ENCODE results near the gene ANKRD23. TPM values are rescaled to one million over a fixed set of nuclear protein-coding genes. Genes with fewer than 3 reads are reported as not detected.
"Not testable (repeated sequence)": the region's sequence is repeated elsewhere in the genome, so short reads cannot be mapped to it uniquely, and the experiment has no call there.

ANKRD23 gene
- total RNA-seq, 1 donor from 2014 or later, result 6.9 TPM

DNA sequence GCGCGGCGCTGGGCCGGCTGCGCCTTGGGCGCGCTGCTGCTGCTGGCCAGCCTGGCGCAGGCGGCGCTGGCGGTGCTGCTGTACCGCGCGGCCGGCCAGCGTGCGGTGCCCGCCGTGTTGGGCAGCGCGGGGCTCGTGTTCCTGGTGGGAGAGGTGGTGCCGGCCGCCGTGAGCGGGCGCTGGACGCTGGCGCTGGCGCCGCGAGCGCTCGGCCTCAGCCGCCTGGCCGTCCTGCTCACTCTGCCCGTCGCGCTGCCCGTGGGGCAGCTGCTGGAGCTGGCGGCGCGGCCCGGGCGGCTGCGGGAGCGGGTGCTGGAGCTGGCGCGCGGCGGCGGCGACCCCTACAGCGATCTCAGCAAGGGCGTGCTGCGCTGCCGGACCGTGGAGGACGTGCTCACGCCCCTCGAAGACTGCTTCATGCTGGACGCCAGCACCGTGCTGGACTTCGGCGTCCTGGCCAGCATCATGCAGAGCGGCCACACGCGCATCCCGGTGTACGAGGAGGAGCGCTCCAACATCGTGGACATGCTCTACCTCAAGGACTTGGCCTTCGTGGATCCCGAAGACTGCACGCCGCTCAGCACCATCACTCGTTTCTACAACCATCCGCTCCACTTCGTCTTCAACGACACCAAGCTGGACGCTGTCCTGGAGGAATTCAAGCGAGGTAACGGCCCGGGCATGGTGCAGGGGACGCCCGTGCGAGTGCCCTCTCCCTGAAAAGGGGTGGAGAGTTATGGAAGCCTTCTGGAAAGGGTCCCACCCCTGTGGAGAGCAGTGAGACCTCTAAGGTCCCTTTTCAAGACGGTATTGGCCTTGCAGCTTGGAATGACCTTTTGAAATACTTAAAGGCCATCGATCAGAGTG lies 26.8 kb downstream of the ANKRD23 start:
- no peak for DNase-seq (ENCODE audit: low spot score)

GRCh38 chr2:96816127-96816835 lies 27.5 kb downstream of the ANKRD23 start, which contains the start of gene CNNM3:
Gene CNNM3 (plus strand): TSS chr2:96816268. CDS start chr2:96816278, 10 bp downstream.
- DNase-seq (ENCODE audit: low spot score), result peak; percentile 95

DNA sequence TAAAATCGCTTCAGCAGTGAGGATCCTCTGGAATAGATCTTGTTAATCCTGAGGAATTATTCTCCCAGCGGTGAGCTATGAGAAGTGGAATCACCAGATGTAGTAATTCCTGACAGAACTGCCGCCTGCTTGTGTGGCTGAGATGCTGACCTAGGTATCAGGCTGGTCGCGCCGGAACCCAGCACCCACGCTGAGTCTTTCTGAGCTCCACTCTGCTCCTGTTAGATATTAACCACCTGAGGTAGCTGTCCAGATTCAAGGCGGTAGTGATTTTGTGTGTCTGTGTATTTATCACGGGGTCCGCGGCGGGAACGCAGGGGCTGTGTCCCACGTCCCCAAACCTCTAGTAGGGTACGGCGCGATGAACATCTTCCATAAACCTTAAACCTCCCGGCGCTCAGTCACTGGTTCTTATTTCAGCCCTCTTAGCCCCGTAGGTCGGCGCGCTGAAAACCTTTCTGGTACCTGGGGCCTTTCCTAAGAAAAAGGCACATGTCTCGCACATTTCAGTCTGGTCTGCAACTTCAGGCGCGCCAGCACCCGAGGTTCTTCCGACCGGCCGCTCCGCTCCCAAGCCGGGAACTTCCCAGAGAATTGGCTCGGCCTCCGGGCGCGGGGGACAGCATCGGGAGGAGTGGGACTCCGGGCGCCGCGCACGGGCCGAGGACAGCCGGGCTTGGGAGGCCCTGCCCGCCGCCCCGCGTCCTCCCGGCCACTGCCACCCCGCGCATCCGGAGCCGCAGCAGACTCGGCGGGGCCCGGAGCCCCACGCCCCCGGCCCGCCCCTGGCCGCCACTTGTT lies 28.3 kb downstream of the ANKRD23 start:
- DNase-seq (ENCODE audit: low spot score), result no peak

GRCh38 chr2:96813656-96814055 lies 30.2 kb downstream of the ANKRD23 start:
- DNase-seq (ENCODE audit: low spot score), result no peak

- no peak for DNase-seq (ENCODE audit: low spot score)
Measured at GRCh38 chr2:96811917-96812316, 31.9 kb downstream of the ANKRD23 start.

- DNase-seq (ENCODE audit: low spot score), result no peak
Measured at GRCh38 chr2:96810783-96811192, 33.0 kb downstream of the ANKRD23 start.

DNA sequence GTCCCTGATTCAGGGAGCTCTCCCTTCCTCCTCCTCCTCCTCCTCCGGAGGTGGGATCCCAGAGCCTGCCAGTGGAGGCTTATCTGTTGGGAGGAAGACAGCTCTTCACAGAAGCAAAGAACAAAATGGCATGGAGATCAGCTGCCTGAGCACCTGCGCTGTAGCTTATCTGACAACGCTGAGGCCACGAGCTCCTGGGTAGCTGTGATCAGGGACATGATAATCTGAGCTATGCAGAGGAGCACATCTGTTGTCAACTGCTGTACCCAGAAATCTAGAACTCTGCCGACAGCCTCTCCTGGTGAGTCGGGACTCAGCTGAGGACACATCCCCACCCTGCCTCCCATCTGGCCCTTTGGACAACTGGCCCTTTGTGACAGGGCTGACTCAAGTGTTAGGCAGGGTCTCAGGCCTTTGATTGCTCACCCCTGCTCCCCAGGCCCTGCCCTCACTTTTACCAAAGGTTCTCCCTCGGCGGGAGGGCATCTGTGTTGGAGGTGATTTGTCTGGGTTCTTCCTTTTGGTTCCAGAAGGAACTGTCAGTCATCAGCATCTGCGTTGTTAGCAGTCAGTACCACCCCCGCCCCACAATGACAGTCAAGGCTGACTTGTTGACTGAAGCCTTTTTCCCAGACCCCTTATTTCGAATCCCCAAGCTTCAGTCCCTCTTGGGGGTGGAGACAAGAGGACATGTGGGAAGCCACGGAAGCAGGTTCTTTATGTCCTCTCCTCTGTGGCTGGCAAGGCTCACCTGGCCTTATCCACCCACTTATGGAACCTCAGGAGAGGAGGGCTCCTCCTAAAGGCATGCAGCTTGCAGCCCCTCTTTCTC lies 33.7 kb downstream of the ANKRD23 start:
- no peak for DNase-seq (ENCODE audit: low spot score)

- no peak for DNase-seq (ENCODE audit: low spot score)
Measured at GRCh38 chr2:96809216-96809882, 34.5 kb downstream of the ANKRD23 start.

DNA sequence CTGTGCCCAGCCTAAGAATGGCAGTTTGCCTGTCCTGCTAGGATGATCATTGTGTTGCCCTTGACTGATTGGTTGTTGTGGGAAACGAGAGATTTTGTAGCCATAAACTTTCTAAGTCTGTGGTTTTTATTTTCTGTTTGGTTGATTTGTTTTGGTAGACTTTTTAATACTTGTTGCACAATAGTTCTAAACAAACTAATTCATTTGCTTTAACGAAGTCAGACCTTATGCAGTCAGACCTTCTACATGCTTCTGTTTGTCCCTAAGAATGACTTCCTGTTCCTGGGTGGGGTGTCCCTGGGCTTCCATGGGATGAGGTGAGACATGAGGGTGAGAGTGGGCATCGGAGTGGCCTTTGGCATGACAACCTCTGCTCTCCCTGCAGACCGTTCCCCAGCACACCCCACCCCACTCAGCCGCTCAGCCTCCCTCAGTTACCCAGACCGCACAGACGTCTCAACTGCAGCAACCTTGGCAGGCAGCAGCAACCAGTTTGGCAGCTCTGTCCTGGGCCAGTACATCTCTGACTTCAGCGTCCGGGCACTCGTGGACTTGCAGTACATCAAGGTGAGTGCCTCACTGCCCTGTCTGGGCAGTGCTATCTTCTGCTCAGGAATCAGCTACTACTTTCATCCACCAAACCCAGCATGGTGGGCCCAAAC lies 35.5 kb downstream of the ANKRD23 start:
- DNase-seq (ENCODE audit: low spot score), result no peak

GRCh38 chr2:96807127-96807471 lies 36.7 kb downstream of the ANKRD23 start:
- DNase-seq (ENCODE audit: low spot score), result no peak

GRCh38 chr2:96806468-96807126 lies 37.2 kb downstream of the ANKRD23 start:
- DNase-seq (ENCODE audit: low spot score), result no peak

- not testable (repeated sequence) for DNase-seq (ENCODE audit: low spot score)
Measured at GRCh38 chr2:96805946-96806345, 37.9 kb downstream of the ANKRD23 start.

DNA sequence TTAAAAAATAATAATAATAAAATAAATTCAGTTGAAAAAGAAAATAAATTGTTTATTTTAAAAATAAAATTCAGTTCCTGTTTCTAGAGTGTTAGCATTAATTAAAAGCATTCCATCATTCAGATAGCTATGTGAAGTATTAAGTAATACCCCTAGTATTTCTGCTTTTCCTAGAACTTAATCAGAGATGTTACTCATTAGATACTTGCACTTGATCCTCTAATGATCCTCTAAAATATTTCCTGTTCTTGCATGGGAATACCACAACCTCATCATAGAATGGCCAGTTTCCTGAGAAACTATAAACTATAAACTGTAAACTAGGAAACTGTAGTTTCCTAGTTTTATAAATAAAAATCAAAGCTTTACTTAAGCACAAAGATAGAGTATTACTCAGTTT lies 38.8 kb downstream of the ANKRD23 start:
- DNase-seq (ENCODE audit: low spot score), result no peak

DNA sequence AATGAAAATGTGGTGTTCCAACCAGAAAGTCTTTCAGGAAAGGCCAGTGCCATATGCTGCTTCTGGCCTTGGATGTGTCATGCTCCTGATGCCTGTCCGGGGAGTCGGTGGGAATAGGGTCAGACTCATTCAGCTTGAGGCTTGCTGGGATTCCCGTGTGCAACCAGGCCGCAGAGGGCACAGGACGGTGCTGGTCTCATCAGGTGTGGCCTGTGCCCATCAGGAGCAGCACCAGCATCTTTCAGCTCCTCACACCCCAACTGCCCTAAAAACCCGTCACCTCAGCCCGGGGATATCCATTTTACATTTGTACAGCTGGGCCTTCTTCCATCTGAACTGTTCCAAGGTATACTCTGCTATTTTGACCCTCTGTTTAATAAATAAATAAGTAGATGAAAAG lies 41.1 kb downstream of the ANKRD23 start:
- no peak for DNase-seq (ENCODE audit: low spot score)

GRCh38 chr2:96801786-96802595 lies 41.8 kb downstream of the ANKRD23 start:
- DNase-seq (ENCODE audit: low spot score), result no peak

GRCh38 chr2:96801005-96801785 lies 42.6 kb downstream of the ANKRD23 start:
- peak; percentile 68 for DNase-seq (ENCODE audit: low spot score)

DNA sequence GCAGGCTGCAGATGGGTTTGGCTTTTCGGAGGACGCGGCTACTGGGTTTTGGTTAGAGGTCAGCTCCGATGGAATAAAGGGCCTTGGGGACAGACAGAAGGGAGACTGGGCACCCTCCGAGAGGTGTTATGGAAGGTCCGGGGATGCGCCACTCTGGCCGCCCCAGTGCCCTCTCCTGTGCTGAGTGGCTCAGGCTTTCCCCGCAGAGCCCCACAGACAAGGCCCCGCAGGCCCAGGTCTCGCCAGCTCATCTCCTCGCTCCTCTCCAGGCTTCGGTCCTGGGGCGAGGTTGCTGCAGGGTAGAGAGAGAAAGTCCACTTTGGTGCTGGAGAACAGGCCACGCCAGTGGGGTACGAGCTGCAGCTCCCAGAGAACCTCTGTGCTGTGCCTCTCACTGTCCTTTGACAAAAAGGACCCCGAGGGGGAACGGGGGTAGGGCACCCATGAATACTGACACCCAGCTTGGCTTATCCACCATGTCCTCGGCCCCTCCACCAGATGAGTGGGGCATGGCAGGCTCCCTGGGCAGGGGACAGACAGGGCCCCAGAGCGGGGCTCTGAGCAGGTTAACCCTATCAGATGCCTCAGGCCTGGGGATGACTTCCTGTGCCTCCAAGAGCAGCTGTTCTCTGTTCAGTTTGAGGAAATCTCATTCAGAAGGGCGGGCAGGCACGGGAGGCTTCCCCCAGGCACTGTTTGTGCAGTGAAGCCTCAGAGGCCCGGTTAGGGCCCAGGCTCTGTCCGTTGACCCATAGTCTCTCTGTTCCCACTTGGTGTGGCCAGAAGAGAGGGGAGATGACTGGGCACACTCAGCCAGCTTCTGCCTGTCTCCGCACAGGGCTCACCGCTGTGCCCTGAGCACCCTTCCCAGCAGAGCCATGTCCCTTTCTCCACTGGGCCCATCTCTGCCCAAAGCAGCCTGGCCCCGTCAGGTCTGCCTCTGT lies 43.5 kb downstream of the ANKRD23 start:
- no peak for DNase-seq (ENCODE audit: low spot score)
